Esophagus muscularis mucosa (tissue), 4 donors: ENCODE measurements around the gene SFXN1. TPM values are rescaled to one million over a fixed set of nuclear protein-coding genes. Genes with fewer than 3 reads are reported as not detected.

Source experiments
- DNase-seq: peaks from one replicate; pipeline ENCODE4 v3.0.0-alpha.2; 2017; ENCODE audit errors: extremely low spot score
- H3K27ac ChIP-seq, 4 donors: fragments of 200-600 bp; sonication (generic); replicated peaks in 1 of 4; 1 replicate in 3 of 4; 2 replicates in 1 of 4; pipeline ENCODE4 v1.5.1; 2016 to 2019; ENCODE audit warnings: mild to moderate bottlenecking in 1 of 4
- H3K27me3 ChIP-seq, 4 donors: fragments of 200-600 bp; sonication (generic); one replicate each; pipeline versions ENCODE4 v1.5.1 to v1.6.0; 2016 to 2019
- H3K36me3 ChIP-seq, 4 donors: fragments of 200-600 bp; sonication (generic); one replicate each; pipeline ENCODE4 v1.5.1; 2016 to 2019
- H3K4me1 ChIP-seq, 4 donors: fragments of 200-600 bp; sonication (generic); one replicate each; pipeline ENCODE4 v1.5.1; 2016 to 2019
- H3K4me3 ChIP-seq, 4 donors: fragments of 200-600 bp; sonication (generic); 1 replicate in 2 of 4; 2 replicates in 2 of 4; pipeline ENCODE4 v1.5.1; 2016 to 2019; ENCODE audit warnings: mild to moderate bottlenecking in 4 of 4, moderate library complexity in 1 of 4
- H3K9me3 ChIP-seq, 4 donors: fragments of 200-600 bp; sonication (generic); 1 replicate in 3 of 4; 2 replicates in 1 of 4; pipeline ENCODE4 v1.5.1; 2016 to 2019
- CTCF ChIP-seq, 3 experiments: fragments of 200-600 bp in 2 of 3; fragments of 450-650 bp in 1 of 3; sonication (generic) in 2 of 3; IDR thresholded peaks; one replicate each; pipeline ENCODE4 v1.5.1; 2017 to 2019; ENCODE audit warnings: antibody characterized with exemption in 3 of 3, mild to moderate bottlenecking in 2 of 3, moderate library complexity in 1 of 3
- EP300 ChIP-seq: sonication (generic); formaldehyde crosslinking; IDR thresholded peaks from one replicate; pipeline ENCODE4 v1.6.1; 2017; ENCODE audit warnings: antibody characterized with exemption
- POLR2A ChIP-seq: fragments of 450-650 bp; IDR thresholded peaks from one replicate; pipeline ENCODE4 v1.6.1; 2017; ENCODE audit warnings: antibody characterized with exemption, moderate library complexity, mild to moderate bottlenecking, low read depth
- POLR2AphosphoS5 ChIP-seq, 2 donors: sonication (generic); formaldehyde crosslinking; IDR thresholded peaks; one replicate each; pipeline ENCODE4 v1.6.1; 2017; ENCODE audit warnings: antibody characterized with exemption in 2 of 2
- WGBS: methylation state at CpG from one replicate; pipeline ENCODE4 v1.1.5; 2018; 5-methylcytosine and 5-hydroxymethylcytosine counted together
- intact Hi-C: fragments of 100-400 bp; cut with DNase I; formaldehyde crosslinking; loops from one replicate; pipeline ENCODE4 v1.15.1; 2023
- total RNA-seq, 4 donors: library from RNA; depleted of rRNA; stranded (reverse); fragments of >200 nt; gene quantifications; one replicate each; pipeline versions ENCODE4 v1.1.0 to v1.2.1, GENCODE V29; 2016

The SFXN1 gene
- total RNA-seq, result 10 to 100 TPM; 11.2 to 18.1 (median 15.3) TPM

- Histone ChIP-seq H3K36me3 (peaks cover 0 to 4% (median 1%) of the 10 kb centered on the region in 4 donors), H3K27me3 (no peaks in the 10 kb centered on the region), H3K9me3 (no peaks in the 10 kb centered on the region), H3K27ac (peak within 1 kb of the TSS; percentile 79 to 89 (median 84)), H3K4me3 (peak within 1 kb of the TSS; percentile 87 to 99 (median 96)), H3K4me1 (peaks cover 11 to 33% (median 23%) of the 10 kb centered on the region in 4 donors)
- no peak for DNase-seq
- intact Hi-C loops, result no loop called here
- 1% methylated on average over 12 of the region's 94 CpGs for WGBS
- TF ChIP-seq POLR2A (no peak), POLR2AphosphoS5 (IDR thresholded peaks at IDR 0.05) (peak; percentile 28 to 60), CTCF (IDR thresholded peaks at IDR 0.05) (peak in 1 of 3 experiments; percentile 5), EP300 (no peak)
These were observed at the start of gene SFXN1 for GRCh38 chr5:175478384-175479124. SFXN1 (plus strand) TSS chr5:175478560; CDS start chr5:175492104, 13,544 bp downstream.

- intact Hi-C loops, result no loop called here
- WGBS, result 56% methylated on average over 6 of the region's 6 CpGs
- Histone ChIP-seq H3K27ac (no peak overlapping the region), H3K36me3 (no peaks in the 10 kb centered on the region), H3K27me3 (peaks cover 0 to 22% (median 0%) of the 10 kb centered on the region in 4 donors), H3K4me1 (no peaks in the 10 kb centered on the region), H3K4me3 (no peak overlapping the region), H3K9me3 (no peaks in the 10 kb centered on the region)
- no peak for TF ChIP-seq CTCF (IDR thresholded peaks at IDR 0.05)
- no peak for TF ChIP-seq EP300
- TF ChIP-seq POLR2A, result no peak
- no peak for TF ChIP-seq POLR2AphosphoS5 (IDR thresholded peaks at IDR 0.05)
- DNase-seq, result no peak
These were observed 43.6 kb upstream of the SFXN1 start for GRCh38 chr5:175434800-175435199.

GRCh38 chr5:175436359-175436758 is 42.0 kb upstream of the SFXN1 start:
- Histone ChIP-seq H3K27me3 (peaks cover 0 to 22% (median 0%) of the 10 kb centered on the region in 4 donors), H3K4me3 (no peak overlapping the region), H3K36me3 (no peaks in the 10 kb centered on the region), H3K9me3 (no peaks in the 10 kb centered on the region), H3K4me1 (no peaks in the 10 kb centered on the region), H3K27ac (no peak overlapping the region)
- intact Hi-C loops, result no loop called here
- TF ChIP-seq POLR2A (no peak), POLR2AphosphoS5 (IDR thresholded peaks at IDR 0.05) (no peak), CTCF (IDR thresholded peaks at IDR 0.05) (no peak), EP300 (no peak)
- no peak for DNase-seq
- WGBS, result 60% methylated on average over 8 of the region's 8 CpGs

- no peaks in the 10 kb centered on the region for H3K36me3 ChIP-seq
- DNase-seq, result no peak
- no peaks in the 10 kb centered on the region for H3K9me3 ChIP-seq
- H3K4me1 ChIP-seq, result peaks cover 0 to 1% (median under 1%) of the 10 kb centered on the region in 4 donors
- TF ChIP-seq CTCF (IDR thresholded peaks at IDR 0.05), result no peak
- TF ChIP-seq EP300, result no peak
- no peak for TF ChIP-seq POLR2AphosphoS5 (IDR thresholded peaks at IDR 0.05)
- TF ChIP-seq POLR2A, result no peak
- WGBS, result 82% methylated on average over 3 of the region's 3 CpGs
- H3K4me3 ChIP-seq, result no peak overlapping the region
- intact Hi-C loops, result no loop called here
- no peak overlapping the region for H3K27ac ChIP-seq
- peaks cover 0 to 41% (median 2%) of the 10 kb centered on the region in 4 donors for H3K27me3 ChIP-seq
These were observed 40.0 kb upstream of the SFXN1 start for GRCh38 chr5:175438234-175438857.
